Caco-2 (cell line): Measurements from ENCODE around the gene RASAL3. TPM values are rescaled to one million over a fixed set of nuclear protein-coding genes. Genes with fewer than 3 reads are reported as not detected.

Experiments used
- BruUV-seq: library from RNA; stranded (reverse); fragments of 400-500 nt; replicated peaks from 2 replicates; lab custom pipeline; 2021; lab: Mats Ljungman, UMichigan
- CTCF ChIA-PET: fragments of 300-600 bp; sonication (Branson Sonifier 250); formaldehyde crosslinking; loops from one replicate; lab custom pipeline; 2022; ENCODE audit warnings: antibody characterized with exemption; lab: Charles Lee
- POLR2A ChIA-PET: fragments of 300-600 bp; sonication (Branson Sonifier 250); formaldehyde crosslinking; loops from one replicate; lab custom pipeline; 2022; ENCODE audit warnings: antibody characterized with exemption; lab: Charles Lee
- DNase-seq, 2 experiments: peaks; one replicate each; pipeline versions ENCODE4 v3.0.0 to v3.0.0-alpha.2; 2020 to 2022
- H3K27me3 ChIP-seq: replicated peaks from 2 replicates; pipeline ENCODE4 v1.6.0; 2011; ENCODE audit warnings: low read length; ENCODE audit not compliant: control insufficient read depth, insufficient read depth
- H3K36me3 ChIP-seq: 2 replicates; pipeline ENCODE4 v1.5.1; 2011; ENCODE audit warnings: low read length; ENCODE audit not compliant: control insufficient read depth, insufficient read depth
- H3K4me1 ChIP-seq: fragments of 250-450 bp; sonication (Bioruptor Pico); 2 replicates; pipeline ENCODE4 v1.5.1; 2020; ENCODE audit warnings: mild to moderate bottlenecking
- H3K4me3 ChIP-seq: 2 replicates; pipeline ENCODE4 v1.5.1; 2011; ENCODE audit warnings: low read depth, mild to moderate bottlenecking, control low read depth, low read length
- H3K9me3 ChIP-seq: fragments of 250-450 bp; sonication (Bioruptor Pico); 2 replicates; pipeline ENCODE4 v1.5.1; 2020; ENCODE audit warnings: mild to moderate bottlenecking, moderate library complexity
- H3K27ac Mint-ChIP-seq: one replicate; pipeline ENCODE4 v1.8.0; 2022; ENCODE audit warnings: mixed read lengths; ENCODE audit not compliant: unreplicated experiment
- H3K27me3 Mint-ChIP-seq: one replicate; pipeline ENCODE4 v1.8.0; 2022; ENCODE audit warnings: mixed read lengths; ENCODE audit not compliant: insufficient read depth, unreplicated experiment
- H3K36me3 Mint-ChIP-seq: one replicate; pipeline ENCODE4 v1.8.0; 2022; ENCODE audit warnings: mild to moderate bottlenecking, mixed read lengths; ENCODE audit not compliant: insufficient read depth, unreplicated experiment
- H3K4me1 Mint-ChIP-seq: one replicate; pipeline ENCODE4 v1.8.0; 2022; ENCODE audit warnings: low read depth, mixed read lengths; ENCODE audit not compliant: unreplicated experiment
- H3K4me3 Mint-ChIP-seq: one replicate; pipeline ENCODE4 v1.8.0; 2022; ENCODE audit warnings: mild to moderate bottlenecking, moderate library complexity, mixed read lengths; ENCODE audit not compliant: unreplicated experiment
- H3K9me3 Mint-ChIP-seq: one replicate; pipeline ENCODE4 v1.8.0; 2022; ENCODE audit warnings: mixed read lengths; ENCODE audit not compliant: unreplicated experiment
- intact Hi-C: fragments of 100-400 bp; cut with micrococcal nuclease; formaldehyde crosslinking; loops from one replicate; pipeline ENCODE4 v1.10.0; 2022; ENCODE audit not compliant: unreplicated experiment
- total RNA-seq: library from RNA; stranded (reverse); gene quantifications from 2 replicates; pipeline ENCODE4 v1.2.3, GENCODE V29; 2022
- TF ChIP-seq, protein P1 (sequence below), 2 experiments: fragments of 200-600 bp in 1 of 2; IDR thresholded peaks; 1 replicate in 1 of 2; 2 replicates in 1 of 2; pipeline versions ENCODE4 v1.5.1 to v1.8.0; 2011 to 2022; ENCODE audit warnings: antibody characterized with exemption in 1 of 2, control low read depth in 1 of 2, inconsistent platforms in 1 of 2, low read depth in 1 of 2, low read length in 1 of 2, mild to moderate bottlenecking in 1 of 2, moderate library complexity in 1 of 2; ENCODE audit not compliant: insufficient read depth in 1 of 2, severe bottlenecking in 1 of 2, unreplicated experiment in 1 of 2

RASAL3 gene
- total RNA-seq, 1 experiment from 2014 or later, result not detected

DNA sequence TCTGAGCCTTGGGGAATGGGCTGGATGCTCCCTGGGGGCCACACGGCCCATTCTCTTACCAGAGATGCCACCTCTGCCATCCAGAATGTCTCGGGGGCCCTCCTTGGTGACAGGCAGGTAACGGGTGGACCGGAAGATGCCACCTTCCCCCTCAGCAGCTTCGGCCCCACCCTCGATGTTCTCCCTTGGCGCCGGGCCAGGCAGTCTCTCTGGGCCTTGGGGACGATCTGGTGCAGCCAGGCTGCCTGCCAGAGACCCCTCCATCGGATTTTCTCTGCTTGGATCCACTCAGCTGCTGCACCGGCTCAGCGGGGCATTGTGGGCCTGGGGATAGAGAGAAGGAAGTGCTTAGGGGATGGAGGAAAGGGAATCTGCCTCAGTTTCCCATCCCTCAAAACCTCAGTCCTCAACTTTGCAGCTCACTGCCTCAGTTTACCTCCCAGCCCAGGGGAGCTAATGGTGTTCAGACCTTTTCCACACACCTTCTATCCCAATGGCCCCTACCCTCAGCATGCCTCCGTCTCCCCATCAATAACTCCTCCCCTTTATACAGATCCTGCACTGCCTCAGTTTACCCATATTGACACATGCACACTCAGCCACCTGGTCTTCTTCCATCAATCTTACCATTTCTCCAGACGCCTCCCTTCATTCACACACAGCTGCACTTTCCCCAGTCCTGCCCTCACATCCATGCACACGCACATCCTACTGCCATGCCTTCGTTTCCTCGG is 16.1 kb downstream of the RASAL3 start:
- intact Hi-C loops, result no loop called here
- H3K9me3 Mint-ChIP-seq, result no peaks in the 10 kb centered on the region
- H3K9me3 ChIP-seq, result no peaks in the 10 kb centered on the region
- ChIA-PET POLR2A (no interaction called here), CTCF (interaction anchor here (0.6 kb wide), 1 partner anchor 25 kb away, joined by 3 read pairs; no protein-coding TSS in a partner anchor)
- H3K4me1 Mint-ChIP-seq, result peaks cover 16% of the 10 kb centered on the region
- H3K36me3 ChIP-seq, result no peaks in the 10 kb centered on the region
- no peaks in the 10 kb centered on the region for H3K27me3 Mint-ChIP-seq
- BruUV-seq, result no TSS peak
- TF ChIP-seq, protein P1, sequence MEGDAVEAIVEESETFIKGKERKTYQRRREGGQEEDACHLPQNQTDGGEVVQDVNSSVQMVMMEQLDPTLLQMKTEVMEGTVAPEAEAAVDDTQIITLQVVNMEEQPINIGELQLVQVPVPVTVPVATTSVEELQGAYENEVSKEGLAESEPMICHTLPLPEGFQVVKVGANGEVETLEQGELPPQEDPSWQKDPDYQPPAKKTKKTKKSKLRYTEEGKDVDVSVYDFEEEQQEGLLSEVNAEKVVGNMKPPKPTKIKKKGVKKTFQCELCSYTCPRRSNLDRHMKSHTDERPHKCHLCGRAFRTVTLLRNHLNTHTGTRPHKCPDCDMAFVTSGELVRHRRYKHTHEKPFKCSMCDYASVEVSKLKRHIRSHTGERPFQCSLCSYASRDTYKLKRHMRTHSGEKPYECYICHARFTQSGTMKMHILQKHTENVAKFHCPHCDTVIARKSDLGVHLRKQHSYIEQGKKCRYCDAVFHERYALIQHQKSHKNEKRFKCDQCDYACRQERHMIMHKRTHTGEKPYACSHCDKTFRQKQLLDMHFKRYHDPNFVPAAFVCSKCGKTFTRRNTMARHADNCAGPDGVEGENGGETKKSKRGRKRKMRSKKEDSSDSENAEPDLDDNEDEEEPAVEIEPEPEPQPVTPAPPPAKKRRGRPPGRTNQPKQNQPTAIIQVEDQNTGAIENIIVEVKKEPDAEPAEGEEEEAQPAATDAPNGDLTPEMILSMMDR (IDR thresholded peaks at IDR 0.05; ENCODE audit: insufficient read depth in 1 of 2, low read depth in 1 of 2, low read length in 1 of 2, severe bottlenecking in 1 of 2, unreplicated experiment in 1 of 2), result no peak
- peaks cover 5% of the 10 kb centered on the region for H3K36me3 Mint-ChIP-seq
- peak overlapping the region; percentile 74; the same call in 1 of the 2 replicates for H3K4me3 ChIP-seq
- H3K4me1 ChIP-seq, result 0 out of 2 replicates have a peak, but pooled peaks cover 7% of the 10 kb centered on the region
- H3K4me3 Mint-ChIP-seq, result no peak overlapping the region
- no peak for DNase-seq
- H3K27ac Mint-ChIP-seq, result no peak overlapping the region
- no peaks in the 10 kb centered on the region for H3K27me3 ChIP-seq

DNA sequence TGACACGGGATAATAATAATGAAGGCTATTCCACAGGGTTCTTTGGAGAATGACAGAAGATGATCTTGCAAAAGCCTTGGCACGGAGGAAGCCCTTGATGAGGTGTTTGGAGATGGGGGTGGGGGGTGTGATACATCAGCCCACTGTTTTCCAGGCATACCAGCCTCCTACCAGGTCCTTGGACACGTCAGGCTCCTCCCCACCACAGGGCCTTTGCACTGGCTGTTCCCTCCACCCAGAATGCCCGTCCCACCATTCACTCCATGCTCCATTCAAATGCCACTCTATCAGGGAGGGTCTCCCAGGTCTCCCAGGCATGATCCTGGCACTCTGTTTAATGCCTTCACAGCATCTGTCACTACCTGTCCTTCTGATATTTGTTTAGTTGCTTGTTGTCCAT is 17.3 kb downstream of the RASAL3 start:
- CTCF ChIA-PET, result no interaction called here
- H3K4me1 Mint-ChIP-seq, result peaks cover 16% of the 10 kb centered on the region
- 0 out of 2 replicates have a peak, but pooled peaks cover 7% of the 10 kb centered on the region for H3K4me1 ChIP-seq
- no peak overlapping the region for H3K4me3 Mint-ChIP-seq
- TF ChIP-seq, protein P1 (IDR thresholded peaks at IDR 0.05; ENCODE audit: insufficient read depth in 1 of 2, low read depth in 1 of 2, low read length in 1 of 2, severe bottlenecking in 1 of 2, unreplicated experiment in 1 of 2), result no peak
- intact Hi-C loops, result no loop called here
- no peaks in the 10 kb centered on the region for H3K9me3 Mint-ChIP-seq
- H3K36me3 Mint-ChIP-seq, result peaks cover 5% of the 10 kb centered on the region
- no peak overlapping the region for H3K4me3 ChIP-seq
- H3K27me3 ChIP-seq, result no peaks in the 10 kb centered on the region
- H3K36me3 ChIP-seq, result no peaks in the 10 kb centered on the region
- no peak for DNase-seq
- H3K27me3 Mint-ChIP-seq, result no peaks in the 10 kb centered on the region
- no peaks in the 10 kb centered on the region for H3K9me3 ChIP-seq
- no TSS peak for BruUV-seq
- POLR2A ChIA-PET, result no interaction called here
- H3K27ac Mint-ChIP-seq, result no peak overlapping the region

DNA sequence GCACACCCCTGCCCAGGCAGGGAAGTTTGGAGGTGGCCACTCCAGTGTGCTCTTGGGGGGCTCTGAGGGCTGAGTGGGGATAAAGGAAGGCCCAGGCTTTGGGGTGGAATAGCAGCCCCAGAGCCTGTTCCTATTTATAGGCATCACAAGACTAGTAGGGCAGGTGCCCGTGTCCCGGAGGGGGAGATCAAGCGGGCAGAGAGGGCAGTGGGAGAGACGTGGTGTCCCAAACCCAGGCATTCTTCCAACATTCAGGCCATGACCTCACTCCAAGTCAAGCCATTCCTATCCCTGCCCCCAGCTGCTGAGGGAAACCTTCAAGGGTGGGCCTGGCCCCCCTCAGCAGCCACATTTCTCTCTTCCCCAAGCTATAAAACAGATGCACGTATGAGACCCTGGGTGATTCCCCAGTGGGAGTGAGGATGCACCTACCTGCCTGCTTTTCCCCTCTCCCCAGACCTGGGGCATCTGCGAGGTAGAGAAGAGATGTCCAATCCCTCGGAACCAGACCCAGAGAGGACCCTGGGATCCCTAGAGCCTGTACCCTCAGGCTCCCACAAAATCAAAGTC is 18.5 kb downstream of the RASAL3 start:
- CTCF ChIA-PET, result no interaction called here
- intact Hi-C loops, result no loop called here

More for the DNA sequence above, 18.5 kb downstream of the RASAL3 start:
- Histone ChIP-seq H3K4me3 (no peak overlapping the region), H3K4me1 (0 out of 2 replicates have a peak, but pooled peaks cover 7% of the 10 kb centered on the region), H3K36me3 (no peaks in the 10 kb centered on the region), H3K9me3 (no peaks in the 10 kb centered on the region), H3K27me3 (no peaks in the 10 kb centered on the region)
- POLR2A ChIA-PET, result no interaction called here
- TF ChIP-seq, protein P1 (IDR thresholded peaks at IDR 0.05; ENCODE audit: insufficient read depth in 1 of 2, low read depth in 1 of 2, low read length in 1 of 2, severe bottlenecking in 1 of 2, unreplicated experiment in 1 of 2), result no peak
- Mint-ChIP-seq H3K4me1 (peaks cover 16% of the 10 kb centered on the region), H3K4me3 (no peak overlapping the region), H3K9me3 (no peaks in the 10 kb centered on the region), H3K27me3 (no peaks in the 10 kb centered on the region), H3K36me3 (peaks cover 5% of the 10 kb centered on the region), H3K27ac (no peak overlapping the region)
- BruUV-seq, result no TSS peak
- DNase-seq, result no peak
